D721Med (cell line): Measurements from ENCODE around the gene STIM1.
A peak's percentile ranks its signal among the peaks of the same experiment; 100 is the strongest.

Experiments used
- DNase-seq: peaks from one replicate; pipeline ENCODE4 v3.0.0; 2011; ENCODE audit warnings: low spot score; ENCODE audit not compliant: insufficient read length
- FAIRE-seq: peaks from 2 replicates; lab custom pipeline; 2011; peaks lifted over from hg19 to GRCh38; lab: Jason Lieb, UNC
- CTCF ChIP-seq: IDR thresholded peaks from 2 replicates; pipeline ENCODE4 v1.5.1; 2012; ENCODE audit warnings: mild to moderate bottlenecking, control low read depth; ENCODE audit not compliant: insufficient read depth; ENCODE audit errors: missing control alignments

Gene STIM1

GRCh38 chr11:3977078-3977477 is 121.6 kb downstream of the STIM1 start:
- DNase-seq (no peak), FAIRE-seq (no peak)
- no peak for TF ChIP-seq CTCF

GRCh38 chr11:3981084-3981633 is 125.7 kb downstream of the STIM1 start:
- FAIRE-seq: no peak

DNA sequence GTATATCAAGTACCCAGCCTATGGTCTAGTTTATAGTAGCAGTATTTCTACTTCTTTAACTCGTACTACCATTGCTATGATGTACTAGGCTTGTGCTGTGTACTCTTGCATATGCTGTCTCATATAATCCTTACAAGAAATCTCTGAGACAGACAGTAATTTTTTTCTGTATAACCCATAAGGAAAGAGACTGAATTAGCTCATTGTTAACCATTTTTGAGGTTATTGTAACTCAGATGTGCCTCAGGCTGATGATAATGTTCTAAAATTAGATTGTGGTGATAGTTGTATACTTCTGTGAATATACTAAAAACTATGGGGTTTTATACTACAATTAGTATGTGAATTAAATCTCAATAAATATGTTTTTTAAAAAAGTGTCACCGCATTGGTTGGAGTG is 127.0 kb downstream of the STIM1 start:
- FAIRE-seq: no peak
- no peak for DNase-seq
- TF ChIP-seq CTCF: no peak

More at GRCh38 chr11:3981084-3981633, 125.7 kb downstream of the STIM1 start:
- TF ChIP-seq CTCF: no peak
- DNase-seq: no peak

- TF ChIP-seq CTCF: no peak
- no peak for DNase-seq
- no peak for FAIRE-seq
These were observed 127.6 kb downstream of the STIM1 start for GRCh38 chr11:3983101-3983500.

GRCh38 chr11:3984896-3985295 is 129.4 kb downstream of the STIM1 start:
- DNase-seq: no peak
- peak; percentile 39 for TF ChIP-seq CTCF
- no peak for FAIRE-seq

GRCh38 chr11:3985631-3986030 is 130.2 kb downstream of the STIM1 start:
- FAIRE-seq (no peak), DNase-seq (no peak)
- TF ChIP-seq CTCF: no peak

- FAIRE-seq (no peak), DNase-seq (no peak)
- TF ChIP-seq CTCF: no peak
These were observed 130.8 kb downstream of the STIM1 start for GRCh38 chr11:3986301-3986700.
